T1000 (cell line): ENCODE results near the gene KCNJ15.
A peak's percentile ranks its signal among the peaks of the same experiment; 100 is the strongest.

Experiments
- DNase-seq: peaks from one replicate; lab custom pipeline; 2025; ENCODE audit warnings: mixed read lengths; lab: John Stamatoyannopoulos, UW

Gene KCNJ15

GRCh38 chr21:38355992-38356781 lies 99.4 kb downstream of the KCNJ15 start:
- peak; percentile 68 for DNase-seq
